Activated T-helper 1 cell treated with anti-CD3 and anti-CD28 coated beads, Interleukin-2, amount 50 U/mL, for 16 hours (primary cell): Measurements from ENCODE around the gene P4HA3.

Experiments
- DNase-seq, 2 donors: peaks; one replicate each; pipeline ENCODE4 v3.0.0-alpha.2; 2020; ENCODE audit warnings: low read depth in 1 of 2, low spot score in 1 of 2

Gene P4HA3

GRCh38 chr11:74268456-74268855 is 43.0 kb downstream of the P4HA3 start:
- DNase-seq, result no peak

GRCh38 chr11:74267014-74267413 is 44.4 kb downstream of the P4HA3 start:
- no peak for DNase-seq

- DNase-seq, result no peak
Measured at GRCh38 chr11:74265256-74265655, 46.2 kb downstream of the P4HA3 start.

GRCh38 chr11:74262725-74263124 is 48.7 kb downstream of the P4HA3 start:
- no peak for DNase-seq

- no peak for DNase-seq
Measured at GRCh38 chr11:74257959-74258553, 53.4 kb downstream of the P4HA3 start.

- no peak for DNase-seq
Measured at GRCh38 chr11:74256378-74257133, 54.9 kb downstream of the P4HA3 start.

- peak; percentile 15 to 26 for DNase-seq
Measured at GRCh38 chr11:74255741-74256375, 55.6 kb downstream of the P4HA3 start.

GRCh38 chr11:74253361-74253760 is 58.1 kb downstream of the P4HA3 start:
- DNase-seq, result no peak

GRCh38 chr11:74249496-74249895 is 61.9 kb downstream of the P4HA3 start:
- DNase-seq, result no peak

- no peak for DNase-seq
Measured at GRCh38 chr11:74248469-74248868, 63.0 kb downstream of the P4HA3 start.

- DNase-seq, result no peak
Measured at GRCh38 chr11:74238243-74238642, 73.2 kb downstream of the P4HA3 start.

GRCh38 chr11:74237541-74237940 is 73.9 kb downstream of the P4HA3 start:
- no peak for DNase-seq

- DNase-seq, result no peak
Measured at GRCh38 chr11:74235121-74235520, 76.3 kb downstream of the P4HA3 start.

GRCh38 chr11:74233683-74234082 is 77.8 kb downstream of the P4HA3 start:
- no peak for DNase-seq

- no peak for DNase-seq
Measured at GRCh38 chr11:74232311-74232950, 79.0 kb downstream of the P4HA3 start.

- DNase-seq, result no peak
Measured at GRCh38 chr11:74226907-74227306, 84.5 kb downstream of the P4HA3 start.

GRCh38 chr11:74225565-74225964 is 85.9 kb downstream of the P4HA3 start:
- DNase-seq, result no peak

GRCh38 chr11:74221816-74222215 is 89.6 kb downstream of the P4HA3 start:
- no peak for DNase-seq

GRCh38 chr11:74220376-74220775 is 91.1 kb downstream of the P4HA3 start:
- no peak for DNase-seq
